Activated CD4-positive, CD25-positive, alpha-beta regulatory T cell (primary cell): ENCODE data around the gene PRSS3.
A peak's percentile ranks its signal among the peaks of the same experiment; 100 is the strongest.
"Not testable (repeated sequence)": the region's sequence is repeated elsewhere in the genome, so short reads cannot be mapped to it uniquely, and the experiment has no call there.

Experiments used
- DNase-seq, 4 experiments: peaks; one replicate each; lab custom pipeline; 2025; lab: John Stamatoyannopoulos, UW

Gene PRSS3

GRCh38 chr9:33795281-33795680 lies at the start of gene PRSS3:
Gene PRSS3, plus strand, starts transcription at chr9:33795561. Its CDS starts 13 bp downstream, at chr9:33795574.
- DNase-seq = no peak

DNA sequence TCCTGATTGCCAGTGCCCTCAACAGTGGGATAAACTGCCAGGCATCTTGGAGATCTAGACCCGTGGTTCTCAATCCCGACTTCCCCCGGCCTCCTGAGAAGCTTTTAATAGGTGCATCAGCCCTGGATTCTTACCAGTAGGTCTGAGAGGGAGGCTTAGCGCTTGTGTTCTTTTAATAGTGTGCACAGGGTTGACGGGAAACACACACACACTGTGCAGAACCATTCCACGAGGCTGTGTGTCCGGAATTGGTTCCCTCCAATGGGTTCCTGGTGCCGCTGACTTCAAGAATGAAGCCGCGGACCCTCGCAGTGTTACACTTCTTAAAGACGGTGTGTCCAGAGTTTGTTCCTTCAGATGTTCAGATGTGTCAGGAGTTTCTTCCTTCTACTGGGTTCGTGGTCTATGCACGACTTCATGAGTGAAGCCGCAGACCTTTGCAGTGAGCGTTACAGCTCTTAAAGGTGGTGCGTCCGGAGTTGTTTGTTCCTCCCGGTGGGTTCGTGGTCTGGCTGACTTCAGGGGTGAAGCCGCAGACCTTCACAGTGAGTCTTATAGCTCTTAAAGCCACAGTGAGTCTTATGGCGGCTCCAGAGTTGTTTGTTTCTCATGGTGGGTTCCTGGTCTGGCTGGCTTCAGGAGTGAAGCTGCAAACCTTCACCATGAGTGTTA lies 46.6 kb upstream of the PRSS3 start:
- no peak for DNase-seq

DNA sequence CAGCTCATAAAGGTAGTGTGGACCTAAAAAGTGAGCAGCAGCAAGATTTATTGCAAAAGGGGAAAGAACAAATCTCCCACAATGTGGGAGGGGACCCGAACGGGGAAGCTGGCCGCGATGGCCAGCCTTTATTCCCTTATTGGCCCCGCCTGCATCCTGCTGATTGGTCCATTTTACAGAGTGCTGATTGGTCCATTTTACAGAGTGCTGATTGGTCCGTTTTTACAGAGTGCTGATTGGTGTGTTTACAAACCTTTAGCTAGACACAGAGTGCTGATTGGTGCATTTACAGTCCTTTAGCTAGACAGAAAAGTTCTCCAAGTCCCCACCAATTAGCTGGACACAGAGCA lies 46.1 kb upstream of the PRSS3 start:
- DNase-seq = not testable (repeated sequence)

GRCh38 chr9:33750307-33750838 lies 45.0 kb upstream of the PRSS3 start:
- DNase-seq = no peak

- DNase-seq = no peak
Measured at GRCh38 chr9:33750839-33751339, 44.5 kb upstream of the PRSS3 start.

DNA sequence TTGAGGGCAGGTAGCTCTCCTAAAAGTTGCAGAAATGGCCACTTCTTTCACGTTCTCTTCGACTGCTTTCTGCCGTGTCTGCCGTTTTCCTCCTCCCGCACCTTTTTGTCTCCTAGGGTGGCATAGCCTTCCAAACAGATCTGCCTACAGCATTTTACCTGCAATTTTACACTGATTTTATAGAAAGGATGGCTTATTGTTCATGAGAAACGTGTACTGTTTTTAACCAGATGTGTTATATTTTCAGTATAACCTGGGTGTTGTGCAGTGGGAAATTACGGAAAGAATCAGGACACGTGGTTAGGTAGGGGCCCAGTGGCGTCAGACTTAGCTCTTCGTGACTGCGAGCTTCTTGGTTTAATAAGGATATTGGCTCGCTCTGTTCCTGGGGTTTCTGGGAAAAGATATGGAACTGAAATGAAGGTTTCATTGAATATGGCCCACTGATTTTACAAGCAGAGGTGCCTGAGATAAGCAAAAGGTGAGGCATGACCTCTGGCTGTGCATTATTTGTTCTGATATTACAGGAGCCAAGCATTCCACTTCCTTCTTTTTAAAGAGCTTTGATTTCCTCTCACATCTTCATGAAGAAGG lies 43.7 kb upstream of the PRSS3 start:
- no peak for DNase-seq

- no peak for DNase-seq
Measured at GRCh38 chr9:33752130-33752637, 43.2 kb upstream of the PRSS3 start.

GRCh38 chr9:33752789-33753188 lies 42.6 kb upstream of the PRSS3 start:
- DNase-seq = not testable (repeated sequence)

DNA sequence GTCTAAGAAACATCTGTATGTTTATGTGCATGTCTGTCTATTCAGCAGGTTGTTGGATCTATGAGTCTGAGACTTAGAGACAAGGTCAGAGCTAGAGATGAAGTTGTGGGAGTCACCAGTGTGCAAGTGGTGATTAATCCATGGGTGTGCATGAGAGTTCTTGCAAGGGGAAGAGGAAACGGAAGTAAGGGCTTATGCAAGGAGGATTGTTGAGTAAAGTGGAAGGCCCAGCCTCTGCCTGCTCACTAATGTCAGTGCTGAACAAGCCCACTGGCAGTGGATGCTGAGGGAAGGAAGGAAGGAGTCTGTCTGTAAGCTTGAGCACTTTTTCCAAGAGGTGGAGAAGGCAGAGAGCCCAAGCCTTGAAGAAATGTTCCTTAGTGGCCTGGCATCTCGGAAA lies 35.7 kb upstream of the PRSS3 start:
- DNase-seq = not testable (repeated sequence)

GRCh38 chr9:33762343-33762742 lies 33.0 kb upstream of the PRSS3 start:
- no peak for DNase-seq

DNA sequence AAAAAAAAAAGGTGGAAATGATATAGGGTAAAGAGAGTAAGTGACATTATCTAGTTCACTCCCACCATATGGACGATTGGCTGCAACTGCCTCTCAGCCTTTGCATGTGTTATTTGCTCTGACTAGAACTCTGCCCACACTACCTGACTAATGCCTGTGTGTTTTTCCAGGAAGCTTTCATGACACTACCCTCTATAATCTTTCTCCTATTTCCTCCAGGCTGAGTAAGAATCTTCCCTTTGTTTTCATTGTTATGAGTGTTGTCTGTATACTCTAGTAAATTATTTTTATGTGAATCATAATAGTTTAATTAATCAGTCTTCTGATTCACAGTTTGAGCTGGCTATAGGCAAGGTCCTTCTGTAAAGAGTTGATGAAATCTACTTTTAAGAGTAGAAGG lies 31.7 kb upstream of the PRSS3 start:
- DNase-seq = not testable (repeated sequence)

DNA sequence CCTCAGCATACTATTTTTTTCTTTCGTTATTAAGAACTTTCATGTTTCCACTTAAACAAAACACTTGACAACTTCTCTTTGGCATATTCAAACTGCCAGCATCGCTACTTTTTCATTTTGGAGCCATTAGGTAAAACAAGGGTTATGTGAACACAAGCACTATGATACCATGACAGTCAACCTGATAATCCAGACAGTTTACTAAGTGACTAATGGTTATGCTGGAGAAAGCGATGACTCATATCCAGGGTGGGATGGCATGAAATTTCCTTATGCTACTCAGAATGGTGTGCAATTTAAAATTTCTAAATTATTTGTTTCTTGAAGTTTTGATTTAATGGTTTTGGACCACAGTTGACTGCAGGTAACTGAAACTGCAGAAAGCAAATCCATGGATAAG lies 29.9 kb upstream of the PRSS3 start:
- DNase-seq = no peak

GRCh38 chr9:33770156-33770880 lies 25.0 kb upstream of the PRSS3 start:
- not testable (repeated sequence) for DNase-seq

GRCh38 chr9:33773135-33773534 lies 22.2 kb upstream of the PRSS3 start:
- not testable (repeated sequence) for DNase-seq

DNA sequence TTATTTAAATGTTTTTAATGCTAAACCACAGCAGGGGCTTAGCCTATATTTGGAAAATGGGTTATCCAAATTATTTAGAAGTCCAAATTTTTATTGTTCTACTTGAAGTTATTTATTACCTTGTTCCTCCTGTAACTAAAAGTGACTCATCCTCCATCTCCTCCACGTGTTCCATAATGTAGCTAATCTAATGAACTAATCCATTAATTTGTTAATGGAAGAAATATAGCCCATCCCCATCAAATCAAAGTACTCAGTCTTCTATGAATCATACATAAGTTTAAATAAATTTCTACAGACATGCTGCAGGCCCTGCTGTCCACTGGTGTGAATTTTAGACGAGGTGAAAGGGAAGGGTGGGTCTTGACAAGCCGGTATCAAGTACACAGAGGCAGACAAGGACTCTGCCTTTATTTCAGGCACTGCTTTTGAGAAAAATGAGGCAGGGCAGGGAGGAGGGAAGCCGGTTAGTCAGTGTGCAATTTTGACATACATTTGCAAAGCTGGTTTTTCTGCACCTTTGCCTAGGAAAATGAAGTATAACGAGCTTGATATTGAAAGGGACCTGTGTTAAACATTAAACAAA lies 21.2 kb upstream of the PRSS3 start:
- not testable (repeated sequence) for DNase-seq

- no peak for DNase-seq
Measured at GRCh38 chr9:33776578-33776977, 18.8 kb upstream of the PRSS3 start.

DNA sequence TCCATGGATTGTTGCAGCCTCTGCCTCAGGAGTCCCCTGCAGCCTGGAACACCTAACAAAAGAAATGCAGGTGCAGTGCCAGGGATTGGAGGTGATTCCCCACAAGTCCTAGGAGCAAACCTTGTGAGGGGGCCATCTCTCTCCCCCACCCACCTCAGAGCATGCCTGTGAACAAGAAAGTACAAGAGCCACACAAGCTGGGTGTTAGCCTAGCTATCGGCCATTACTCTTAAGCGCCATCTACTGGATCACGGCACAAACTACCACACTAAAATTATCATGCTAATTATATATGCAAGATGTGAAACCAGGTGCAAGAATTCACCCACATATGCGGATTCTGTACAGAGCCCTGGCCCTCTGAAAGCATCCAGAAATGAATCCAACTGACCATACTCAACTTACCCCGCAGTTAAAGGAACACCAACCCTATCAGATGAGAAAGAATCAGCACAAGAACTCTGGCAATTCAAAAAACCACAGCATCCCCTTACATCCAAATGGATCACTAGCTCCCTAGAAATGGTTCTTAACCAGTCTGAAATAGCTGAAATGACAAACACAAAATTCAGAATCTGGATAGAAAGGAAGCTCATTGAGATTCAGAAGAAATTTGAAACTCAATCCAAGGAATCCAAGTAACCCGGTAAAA lies 16.5 kb upstream of the PRSS3 start:
- peak in 1 of 4 experiments; percentile 5 for DNase-seq

- no peak for DNase-seq
Measured at GRCh38 chr9:33780276-33780675, 15.1 kb upstream of the PRSS3 start.

DNA sequence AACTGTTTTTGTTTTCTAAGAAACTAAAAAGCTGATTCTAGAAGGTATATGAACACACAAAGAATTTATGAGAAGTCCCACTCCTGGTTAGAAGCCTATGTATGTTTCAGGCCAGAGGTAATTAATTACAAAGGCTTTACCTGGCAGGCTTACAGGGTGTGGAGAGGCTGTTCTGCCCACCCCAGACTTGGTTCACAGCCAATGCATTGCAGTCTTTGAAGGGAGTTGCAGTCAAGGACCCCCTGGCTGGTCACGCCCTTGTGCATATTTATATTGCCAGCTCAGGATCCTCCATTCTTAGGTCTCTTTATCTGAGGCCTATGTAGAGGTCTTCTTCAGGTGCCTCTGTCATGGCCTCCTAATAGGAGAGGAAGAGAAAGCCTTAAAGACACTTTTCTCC lies 13.6 kb upstream of the PRSS3 start:
- DNase-seq = no peak

DNA sequence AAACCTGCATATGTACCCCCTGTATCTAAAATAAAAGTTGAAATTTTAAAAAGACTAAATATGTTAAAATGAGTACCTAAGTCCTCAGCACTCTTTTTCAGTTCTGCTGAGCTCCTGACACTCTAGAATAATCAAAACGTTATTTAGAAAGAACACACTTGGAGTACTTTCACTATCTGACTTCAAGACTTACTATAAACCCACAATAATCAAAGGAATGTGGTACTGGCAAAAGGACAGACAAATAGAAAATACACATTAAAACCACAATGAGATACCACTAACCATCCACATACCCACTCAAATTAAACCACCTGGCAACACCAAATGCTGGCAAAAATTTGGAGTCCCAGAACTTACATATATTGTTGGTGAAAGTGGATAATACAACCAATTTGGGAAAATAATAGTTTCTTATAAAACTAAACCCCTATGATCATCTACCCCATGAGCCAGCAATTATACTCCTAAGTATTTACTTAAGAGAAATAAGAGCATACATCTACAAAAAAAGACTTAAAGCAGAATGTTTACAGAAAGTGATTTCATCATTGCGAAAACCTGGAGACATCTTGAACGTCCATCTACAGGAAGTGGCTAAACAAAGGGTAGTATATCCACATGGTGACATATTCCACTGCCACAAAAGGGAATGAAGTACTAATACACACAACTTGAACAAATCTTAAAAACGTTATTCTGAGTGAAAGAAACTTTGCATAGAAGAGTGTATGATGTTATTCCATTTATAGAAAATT lies 12.8 kb upstream of the PRSS3 start:
- no peak for DNase-seq

DNA sequence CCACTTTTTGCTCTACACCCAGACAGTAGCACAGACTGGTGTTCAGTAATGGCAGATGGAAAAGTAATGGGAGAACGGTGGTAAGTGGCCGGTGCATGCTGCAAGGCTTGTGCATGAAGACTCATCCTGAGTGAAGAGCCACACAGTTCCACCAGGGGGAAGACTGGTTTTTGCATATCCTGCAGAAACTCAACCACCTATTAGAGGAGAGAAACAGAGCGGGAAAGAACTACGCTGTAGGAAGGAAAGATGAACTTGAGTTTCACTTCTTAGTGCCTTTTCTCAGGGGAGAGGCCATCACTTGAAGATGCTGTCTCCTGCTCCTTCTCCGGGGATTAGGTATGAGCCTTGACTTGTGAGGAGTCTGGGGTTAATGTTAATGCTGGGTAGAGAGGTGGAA lies 9.4 kb upstream of the PRSS3 start:
- DNase-seq = no peak
